ENCODE measurements around the gene RNU2-63P. TPM values are rescaled to one million over a fixed set of nuclear protein-coding genes. Genes with fewer than 3 reads are reported as not detected.

The RNU2-63P gene
- total RNA-seq, 4 donors from 2014 or later, result not detected

- no peak for TF ChIP-seq CTCF (IDR thresholded peaks at IDR 0.05)
- TF ChIP-seq POLR2AphosphoS5 (IDR thresholded peaks at IDR 0.05), result no peak
- no peak overlapping the region for H3K4me3 ChIP-seq
- WGBS, result 94% methylated on average over 5 of the region's 5 CpGs
- DNase-seq (ENCODE audit: extremely low spot score), result no peak
- H3K4me1 ChIP-seq, result peaks cover 11 to 24% (median 22%) of the 10 kb centered on the region in 4 donors
- no peaks in the 10 kb centered on the region for H3K27me3 ChIP-seq
- no peaks in the 10 kb centered on the region for H3K9me3 ChIP-seq
- H3K36me3 ChIP-seq, result no peaks in the 10 kb centered on the region
- no peak overlapping the region for H3K27ac ChIP-seq (replicated peaks in 1 of 4)
- intact Hi-C loops (cut with DNase I), result no loop called here
These were observed 41.8 kb upstream of the RNU2-63P start for GRCh38 chr2:88058191-88058590.

GRCh38 chr2:88057437-88057844 is 41.1 kb upstream of the RNU2-63P start:
- TF ChIP-seq POLR2AphosphoS5 (IDR thresholded peaks at IDR 0.05), result no peak
- TF ChIP-seq POLR2A (IDR thresholded peaks at IDR 0.05; ENCODE audit: low read depth), result no peak
- TF ChIP-seq EP300 (IDR thresholded peaks at IDR 0.05), result no peak
- no peak for TF ChIP-seq CTCF (IDR thresholded peaks at IDR 0.05)
- Histone ChIP-seq H3K4me1 (peaks cover 18 to 32% (median 29%) of the 10 kb centered on the region in 4 donors), H3K9me3 (no peaks in the 10 kb centered on the region), H3K36me3 (peaks cover 0 to under 1% (median 0%) of the 10 kb centered on the region in 4 donors), H3K4me3 (no peak overlapping the region), H3K27ac (replicated peaks in 1 of 4) (no peak overlapping the region), H3K27me3 (no peaks in the 10 kb centered on the region)
- DNase-seq (ENCODE audit: extremely low spot score), result no peak
- intact Hi-C loops (cut with DNase I), result no loop called here
- 58% methylated on average over 4 of the region's 4 CpGs for WGBS

- TF ChIP-seq EP300 (IDR thresholded peaks at IDR 0.05), result no peak
- TF ChIP-seq CTCF (IDR thresholded peaks at IDR 0.05), result peak in 1 of 3 experiments; percentile 16
- TF ChIP-seq POLR2AphosphoS5 (IDR thresholded peaks at IDR 0.05), result peak; percentile 96 to 98
- peak; percentile 88 for TF ChIP-seq POLR2A (IDR thresholded peaks at IDR 0.05; ENCODE audit: low read depth)
- peak; percentile 96 for DNase-seq (ENCODE audit: extremely low spot score)
- under 1% methylated on average over 27 of the region's 77 CpGs for WGBS
- Histone ChIP-seq H3K27me3 (no peaks in the 10 kb centered on the region), H3K4me3 (peak within 1 kb of the TSS; percentile 75 to 93 (median 80)), H3K4me1 (peaks cover 27 to 35% (median 31%) of the 10 kb centered on the region in 4 donors), H3K27ac (replicated peaks in 1 of 4) (peak within 1 kb of the TSS; percentile 94 to 96 (median 95)), H3K36me3 (peaks cover 0 to 7% (median 0%) of the 10 kb centered on the region in 4 donors), H3K9me3 (no peaks in the 10 kb centered on the region)
- intact Hi-C loops (cut with DNase I), result no loop called here
These were observed 39.2 kb upstream of the RNU2-63P start, which contains the start of gene KRCC1 for GRCh38 chr2:88055371-88056128. TSS of gene KRCC1 (minus strand) at chr2:88055783. CDS start at chr2:88028563, 27,220 bp downstream.

GRCh38 chr2:88054782-88055370 is 38.5 kb upstream of the RNU2-63P start:
- peaks cover 27 to 35% (median 31%) of the 10 kb centered on the region in 4 donors for H3K4me1 ChIP-seq
- H3K27me3 ChIP-seq, result no peaks in the 10 kb centered on the region
- TF ChIP-seq POLR2A (IDR thresholded peaks at IDR 0.05; ENCODE audit: low read depth) (no peak), EP300 (IDR thresholded peaks at IDR 0.05) (no peak), CTCF (IDR thresholded peaks at IDR 0.05) (no peak), POLR2AphosphoS5 (IDR thresholded peaks at IDR 0.05) (no peak)
- intact Hi-C loops (cut with DNase I), result no loop called here
- WGBS, result 26% methylated on average over 25 of the region's 25 CpGs
- H3K27ac ChIP-seq (replicated peaks in 1 of 4), result peak overlapping the region; percentile 94 to 96 (median 95)
- H3K36me3 ChIP-seq, result peaks cover 0 to 7% (median 0%) of the 10 kb centered on the region in 4 donors
- DNase-seq (ENCODE audit: extremely low spot score), result no peak
- H3K4me3 ChIP-seq, result peak overlapping the region; percentile 75 to 93 (median 80)
- no peaks in the 10 kb centered on the region for H3K9me3 ChIP-seq

Data from esophagus muscularis mucosa (tissue), 4 donors.